IPS-20b (cell line): ENCODE data around the gene LOXL4.

Source experiments
- H3K27ac ChIP-seq: one replicate; pipeline ENCODE4 v1.5.1; 2013; ENCODE audit warnings: low read length
- H3K27me3 ChIP-seq: 2 replicates; pipeline ENCODE4 v1.6.1; 2013; ENCODE audit warnings: mild to moderate bottlenecking, low read length, inconsistent platforms; ENCODE audit not compliant: insufficient read depth
- H3K36me3 ChIP-seq: 2 replicates; pipeline ENCODE4 v1.6.1; 2013; ENCODE audit warnings: low read depth, mild to moderate bottlenecking, inconsistent platforms, low read length, moderate library complexity; ENCODE audit not compliant: insufficient read depth
- H3K4me1 ChIP-seq: 2 replicates; pipeline ENCODE4 v1.6.1; 2013; ENCODE audit warnings: mild to moderate bottlenecking, control low read depth, inconsistent platforms, low read length, moderate library complexity; ENCODE audit not compliant: insufficient read depth
- H3K4me3 ChIP-seq: 2 replicates; pipeline ENCODE4 v1.5.1; 2013; ENCODE audit warnings: mild to moderate bottlenecking, low read length, inconsistent platforms
- H3K9ac ChIP-seq: 2 replicates; pipeline ENCODE4 v1.6.1; 2013; ENCODE audit warnings: low read depth, mild to moderate bottlenecking, inconsistent platforms, low read length, moderate library complexity
- H3K9me3 ChIP-seq: 2 replicates; pipeline ENCODE4 v1.6.1; 2013; ENCODE audit warnings: mild to moderate bottlenecking, low read depth, low read length, inconsistent platforms; ENCODE audit not compliant: insufficient read depth

The LOXL4 gene

DNA sequence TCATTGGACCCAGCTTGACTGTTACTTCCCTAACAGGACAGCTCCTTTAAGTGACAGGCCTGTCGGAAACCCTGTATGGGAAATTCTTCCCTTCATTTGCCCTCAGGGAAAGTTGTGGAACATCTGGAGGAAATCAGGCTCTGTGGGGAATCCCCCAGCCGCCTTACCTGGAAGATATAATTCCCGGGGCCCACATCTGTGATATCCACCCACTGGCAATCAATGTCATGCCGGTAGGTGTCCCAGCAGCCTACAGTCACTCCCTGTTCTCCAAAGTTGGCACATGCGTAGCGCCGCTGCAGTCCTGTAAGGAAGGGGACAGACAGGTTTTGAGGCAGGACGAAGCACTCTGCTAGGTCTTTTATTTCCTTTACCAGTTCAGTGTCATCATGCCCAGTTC lies 16.6 kb downstream of the LOXL4 start:
- H3K36me3 ChIP-seq, result peaks cover 12% of the 10 kb centered on the region; the same call in 1 of the 2 replicates
- no peak overlapping the region for H3K27ac ChIP-seq
- no peaks in the 10 kb centered on the region for H3K4me1 ChIP-seq
- no peaks in the 10 kb centered on the region for H3K27me3 ChIP-seq
- H3K9ac ChIP-seq, result no peak overlapping the region
- no peaks in the 10 kb centered on the region for H3K9me3 ChIP-seq
- no peak overlapping the region for H3K4me3 ChIP-seq

- Histone ChIP-seq H3K9ac (no peak overlapping the region), H3K9me3 (no peaks in the 10 kb centered on the region), H3K27me3 (no peaks in the 10 kb centered on the region), H3K27ac (no peak overlapping the region), H3K4me3 (no peak overlapping the region), H3K36me3 (peaks cover 33% of the 10 kb centered on the region), H3K4me1 (no peaks in the 10 kb centered on the region)
These were observed 18.9 kb downstream of the LOXL4 start for GRCh38 chr10:98249134-98249533.

GRCh38 chr10:98248018-98248417 lies 20.0 kb downstream of the LOXL4 start:
- H3K4me3 ChIP-seq, result no peak overlapping the region
- H3K9ac ChIP-seq, result no peak overlapping the region
- H3K27me3 ChIP-seq, result no peaks in the 10 kb centered on the region
- H3K4me1 ChIP-seq, result no peaks in the 10 kb centered on the region
- H3K9me3 ChIP-seq, result no peaks in the 10 kb centered on the region
- peaks cover 39% of the 10 kb centered on the region for H3K36me3 ChIP-seq
- no peak overlapping the region for H3K27ac ChIP-seq

- peaks cover 39% of the 10 kb centered on the region for H3K36me3 ChIP-seq
- H3K27ac ChIP-seq, result no peak overlapping the region
- H3K27me3 ChIP-seq, result no peaks in the 10 kb centered on the region
- no peak overlapping the region for H3K4me3 ChIP-seq
- H3K4me1 ChIP-seq, result no peaks in the 10 kb centered on the region
- H3K9ac ChIP-seq, result no peak overlapping the region
- H3K9me3 ChIP-seq, result no peaks in the 10 kb centered on the region
These were observed 20.8 kb downstream of the LOXL4 start for GRCh38 chr10:98246911-98247805.

GRCh38 chr10:98244586-98244985 lies 23.4 kb downstream of the LOXL4 start:
- H3K4me1 ChIP-seq, result no peaks in the 10 kb centered on the region
- H3K36me3 ChIP-seq, result peaks cover 39% of the 10 kb centered on the region
- no peak overlapping the region for H3K27ac ChIP-seq
- H3K9me3 ChIP-seq, result no peaks in the 10 kb centered on the region
- no peak overlapping the region for H3K9ac ChIP-seq
- no peak overlapping the region for H3K4me3 ChIP-seq
- no peaks in the 10 kb centered on the region for H3K27me3 ChIP-seq

DNA sequence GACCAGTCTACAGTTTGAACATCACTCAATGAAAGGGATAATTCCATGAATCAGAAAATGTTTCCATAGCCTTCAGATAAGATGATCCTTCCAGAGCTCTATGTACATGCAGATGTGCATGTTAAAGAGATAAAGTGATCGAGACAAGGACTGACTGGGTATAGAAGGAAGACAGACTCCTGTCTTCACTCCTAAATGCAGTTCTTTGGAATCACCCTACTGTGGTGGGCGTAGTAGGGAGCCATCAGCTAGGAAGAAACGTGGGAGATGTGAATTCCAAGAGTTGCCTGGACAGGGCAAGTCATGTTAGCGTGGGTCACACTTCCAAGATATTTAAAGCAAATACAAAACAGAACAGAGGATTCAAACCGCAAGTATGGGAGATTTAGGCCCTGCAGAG lies 23.9 kb downstream of the LOXL4 start:
- Histone ChIP-seq H3K36me3 (peaks cover 38% of the 10 kb centered on the region), H3K9ac (no peak overlapping the region), H3K4me3 (no peak overlapping the region), H3K9me3 (no peaks in the 10 kb centered on the region), H3K27me3 (no peaks in the 10 kb centered on the region), H3K4me1 (no peaks in the 10 kb centered on the region), H3K27ac (no peak overlapping the region)

DNA sequence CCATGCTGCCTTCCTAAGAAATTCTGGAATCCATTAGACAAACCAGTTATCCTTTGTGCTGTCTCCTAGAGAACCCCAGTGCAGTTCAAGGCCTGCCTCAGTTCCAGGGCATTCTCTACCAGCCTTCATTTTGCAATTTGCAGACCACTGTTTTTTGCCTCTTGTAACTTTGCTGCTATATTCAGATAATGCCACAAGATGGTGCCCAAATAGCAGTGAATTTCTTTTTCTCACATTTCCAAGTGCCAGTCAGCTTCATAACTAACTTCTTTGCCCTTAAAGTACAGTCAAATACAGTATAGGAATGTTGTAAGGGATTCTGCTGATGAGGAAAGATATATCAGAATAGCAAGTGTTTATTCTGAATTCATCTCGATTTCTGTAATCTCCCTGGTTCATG lies 25.2 kb downstream of the LOXL4 start:
- H3K36me3 ChIP-seq, result peaks cover 29% of the 10 kb centered on the region
- H3K9ac ChIP-seq, result no peak overlapping the region

DNA sequence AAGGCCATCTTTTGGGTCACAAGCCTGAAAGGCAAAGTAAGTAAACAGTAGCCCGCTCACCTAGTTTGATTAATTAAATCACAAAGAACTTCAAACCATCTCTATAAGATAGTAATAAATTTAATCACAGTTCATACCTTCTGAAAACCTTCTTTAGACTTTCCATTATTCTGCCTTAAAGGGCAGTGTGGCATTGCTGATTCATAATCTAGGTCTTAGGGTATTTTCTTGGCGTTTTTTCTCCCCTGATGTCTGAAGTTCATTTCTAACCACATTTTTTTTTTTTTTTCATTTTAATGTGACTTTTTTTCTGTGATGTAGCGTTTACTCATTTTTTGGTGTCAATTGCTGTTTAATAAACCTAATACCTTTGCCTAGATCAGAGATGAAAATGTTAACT lies 27.5 kb downstream of the LOXL4 start:
- no peaks in the 10 kb centered on the region for H3K4me1 ChIP-seq
- no peaks in the 10 kb centered on the region for H3K27me3 ChIP-seq
- no peak overlapping the region for H3K4me3 ChIP-seq
- peaks cover 38% of the 10 kb centered on the region for H3K36me3 ChIP-seq
- H3K9me3 ChIP-seq, result no peaks in the 10 kb centered on the region
- no peak overlapping the region for H3K9ac ChIP-seq
- no peak overlapping the region for H3K27ac ChIP-seq

More for the DNA sequence above, 25.2 kb downstream of the LOXL4 start:
- no peaks in the 10 kb centered on the region for H3K9me3 ChIP-seq
- no peaks in the 10 kb centered on the region for H3K4me1 ChIP-seq
- no peak overlapping the region for H3K4me3 ChIP-seq
- no peaks in the 10 kb centered on the region for H3K27me3 ChIP-seq
- no peak overlapping the region for H3K27ac ChIP-seq

DNA sequence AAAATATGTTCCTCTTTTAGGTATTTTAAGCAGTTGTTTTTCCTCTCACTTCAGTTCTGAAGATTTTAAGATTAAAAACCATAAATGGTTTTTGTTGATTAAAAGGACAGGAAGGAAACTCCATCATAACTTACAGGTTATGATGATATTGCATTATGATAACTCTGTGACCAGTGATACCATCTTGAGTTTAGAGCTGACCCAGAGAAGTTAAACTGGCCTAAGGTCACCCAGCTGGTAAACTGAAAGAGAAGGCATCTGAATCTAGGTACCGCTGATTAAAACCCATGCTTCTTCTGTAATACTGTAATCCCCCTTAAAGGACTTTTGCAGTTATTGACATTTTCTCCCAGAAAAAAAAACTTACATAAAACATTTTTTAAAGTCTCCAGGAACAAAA lies 29.6 kb downstream of the LOXL4 start:
- Histone ChIP-seq H3K4me1 (no peaks in the 10 kb centered on the region), H3K4me3 (no peak overlapping the region), H3K36me3 (peaks cover 28% of the 10 kb centered on the region), H3K27me3 (no peaks in the 10 kb centered on the region), H3K27ac (no peak overlapping the region), H3K9ac (no peak overlapping the region), H3K9me3 (no peaks in the 10 kb centered on the region)

GRCh38 chr10:98236862-98237261 lies 31.1 kb downstream of the LOXL4 start:
- no peaks in the 10 kb centered on the region for H3K27me3 ChIP-seq
- H3K4me3 ChIP-seq, result no peak overlapping the region
- H3K9me3 ChIP-seq, result no peaks in the 10 kb centered on the region
- no peak overlapping the region for H3K27ac ChIP-seq
- H3K4me1 ChIP-seq, result no peaks in the 10 kb centered on the region
- H3K9ac ChIP-seq, result no peak overlapping the region
- peaks cover 28% of the 10 kb centered on the region for H3K36me3 ChIP-seq

- no peaks in the 10 kb centered on the region for H3K27me3 ChIP-seq
- H3K9me3 ChIP-seq, result no peaks in the 10 kb centered on the region
- no peak overlapping the region for H3K4me3 ChIP-seq
- peaks cover 28% of the 10 kb centered on the region for H3K36me3 ChIP-seq
- H3K27ac ChIP-seq, result no peak overlapping the region
- no peak overlapping the region for H3K9ac ChIP-seq
- no peaks in the 10 kb centered on the region for H3K4me1 ChIP-seq
These were observed 32.1 kb downstream of the LOXL4 start for GRCh38 chr10:98235846-98236245.

- Histone ChIP-seq H3K27me3 (no peaks in the 10 kb centered on the region), H3K9ac (no peak overlapping the region), H3K36me3 (peaks cover 19% of the 10 kb centered on the region)
These were observed 36.6 kb downstream of the LOXL4 start for GRCh38 chr10:98231417-98231816.

More at GRCh38 chr10:98231417-98231816, 36.6 kb downstream of the LOXL4 start:
- no peaks in the 10 kb centered on the region for H3K9me3 ChIP-seq
- no peak overlapping the region for H3K4me3 ChIP-seq
- no peak overlapping the region for H3K27ac ChIP-seq
- H3K4me1 ChIP-seq, result no peaks in the 10 kb centered on the region
